K562 (cell line): Measurements from ENCODE around the gene PSEN1. TPM values are rescaled to one million over a fixed set of nuclear protein-coding genes. Genes with fewer than 3 reads are reported as not detected.

Experiments
- ATAC-seq: fragments of 200-7000 bp; cut with Tn5 transposase; 3 replicates; pipeline ENCODE4 v1.9.1; 2020; ENCODE audit warnings: moderate library complexity
- BruUV-seq: library from RNA; stranded (reverse); fragments of 400-500 nt; replicated peaks from 2 replicates; lab custom pipeline; 2021; lab: Mats Ljungman, UMichigan
- CTCF ChIA-PET: fragments of 300-600 bp; formaldehyde crosslinking; extraction: SDS; loops from one replicate; lab custom pipeline; 2021; ENCODE audit warnings: low intra/inter-chr PET ratio; lab: Yijun Ruan, JAX
- POLR2A ChIA-PET: fragments of 300-600, 350-650 bp; sonication (Branson Sonifier 250); formaldehyde crosslinking; extraction: SDS; loops from one replicate; lab custom pipeline; 2021; ENCODE audit warnings: antibody characterized with exemption, inconsistent platforms; lab: Yijun Ruan, JAX
- DNase-seq, 4 experiments: peaks; one replicate each; pipeline versions ENCODE4 v3.0.0 to v3.0.0-alpha.2; 2011 to 2018; ENCODE audit warnings: low spot score in 3 of 4, mixed read lengths in 3 of 4; ENCODE audit errors: extremely low read depth in 1 of 4
- FAIRE-seq: peaks from 2 replicates; lab custom pipeline; 2011; peaks lifted over from hg19 to GRCh38; lab: Jason Lieb, UNC
- H2AFZ ChIP-seq: 2 replicates; pipeline ENCODE4 v1.6.0; 2011; ENCODE audit warnings: low read depth, low read length, control low read depth, inconsistent platforms
- H3K27ac ChIP-seq: fragments of 200-600 bp; 3 replicates; pipeline ENCODE4 v1.8.0; 2011; ENCODE audit warnings: low read depth, mild to moderate bottlenecking, control low read depth, inconsistent platforms, low read length, moderate library complexity, mixed read lengths; ENCODE audit errors: extremely low read depth
- H3K27me3 ChIP-seq, 2 experiments: fragments of 300-600 bp in 1 of 2; 2 replicates in 1 of 2; 3 replicates in 1 of 2; pipeline versions ENCODE4 v1.6.0 to v1.8.0; 2011; ENCODE audit warnings: inconsistent platforms in 2 of 2, low read length in 2 of 2, mild to moderate bottlenecking in 1 of 2, mixed read lengths in 1 of 2, moderate library complexity in 1 of 2; ENCODE audit not compliant: control insufficient read depth in 2 of 2, insufficient read depth in 2 of 2
- H3K36me3 ChIP-seq: fragments of 300-600 bp; 3 replicates; pipeline ENCODE4 v1.8.0; 2011; ENCODE audit warnings: mild to moderate bottlenecking, low read length, inconsistent platforms; ENCODE audit not compliant: control insufficient read depth, insufficient read depth
- H3K4me1 ChIP-seq, 2 experiments: fragments of 200-600 bp in 1 of 2; replicated peaks in 1 of 2; 2 replicates in 1 of 2; 3 replicates in 1 of 2; pipeline versions ENCODE4 v1.5.1 to v1.8.0; 2011; ENCODE audit warnings: inconsistent platforms in 2 of 2, low read length in 2 of 2, mild to moderate bottlenecking in 1 of 2, mixed read lengths in 1 of 2, moderate library complexity in 1 of 2; ENCODE audit not compliant: control insufficient read depth in 2 of 2, insufficient read depth in 2 of 2
- H3K4me2 ChIP-seq: 2 replicates; pipeline ENCODE4 v1.6.1; 2011; ENCODE audit warnings: low read length, control low read depth, inconsistent platforms, mixed read lengths; ENCODE audit not compliant: insufficient read depth
- H3K4me3 ChIP-seq: fragments of 200-600 bp; sonication (generic), shearing (Covaris generic); 2 replicates; pipeline ENCODE4 v1.5.1; 2016; ENCODE audit warnings: control low read depth, inconsistent platforms
- H3K79me2 ChIP-seq: fragments of 200-600 bp; 3 replicates; pipeline ENCODE4 v1.8.0; 2011; ENCODE audit warnings: low read length, inconsistent platforms; ENCODE audit not compliant: control insufficient read depth, insufficient read depth
- H3K9ac ChIP-seq, 2 experiments: 2 replicates each; pipeline versions ENCODE4 v1.6.0 to v1.6.1; 2011; ENCODE audit warnings: low read depth in 2 of 2, low read length in 2 of 2, control low read depth in 1 of 2, inconsistent platforms in 1 of 2, mild to moderate bottlenecking in 1 of 2, mixed read lengths in 1 of 2; ENCODE audit not compliant: insufficient read depth in 1 of 2
- H3K9me1 ChIP-seq: one replicate; pipeline ENCODE4 v1.6.0; 2011; ENCODE audit warnings: inconsistent platforms, mild to moderate bottlenecking, low read length, moderate library complexity; ENCODE audit not compliant: control insufficient read depth, insufficient read depth
- H3K9me3 ChIP-seq: replicated peaks from 2 replicates; pipeline ENCODE4 v1.5.1; 2011; ENCODE audit warnings: low read depth, low read length, inconsistent platforms; ENCODE audit not compliant: control insufficient read depth, insufficient read depth
- H4K20me1 ChIP-seq: replicated peaks from 2 replicates; pipeline ENCODE4 v1.6.1; 2011; ENCODE audit warnings: low read length, inconsistent platforms, mixed read lengths; ENCODE audit not compliant: control insufficient read depth, insufficient read depth
- CBFA2T3 ChIP-seq: fragments of 450-650 bp; IDR thresholded peaks from 2 replicates; pipeline ENCODE4 v1.6.1; 2017
- CBFB ChIP-seq: sonication (generic); formaldehyde crosslinking; IDR thresholded peaks from 2 replicates; pipeline ENCODE4 v1.4.0; 2020; ENCODE audit warnings: mild to moderate bottlenecking, missing genetic modification reagents
- CBX2 ChIP-seq: fragments of 200-600 bp; sonication (generic); IDR thresholded peaks from one replicate; pipeline ENCODE4 v1.6.1; 2012; ENCODE audit warnings: mild to moderate bottlenecking, low read length, inconsistent platforms; ENCODE audit not compliant: insufficient read depth, poor library complexity, severe bottlenecking
- EP300 ChIP-seq: IDR thresholded peaks from 2 replicates; pipeline ENCODE4 v1.6.1; 2012; ENCODE audit warnings: low read length, improper control_type of control experiment
- ETV5 ChIP-seq: sonication (generic); formaldehyde crosslinking; IDR thresholded peaks from 2 replicates; pipeline ENCODE4 v1.4.0; 2020; ENCODE audit warnings: low read depth, mild to moderate bottlenecking, missing genetic modification reagents
- HDAC8 ChIP-seq: fragments of 450-650 bp; IDR thresholded peaks from 2 replicates; pipeline ENCODE4 v1.6.1; 2016; ENCODE audit warnings: mild to moderate bottlenecking, missing genetic modification characterization, moderate library complexity, missing compliant biosample characterization
- HOXB6 ChIP-seq: fragments of 250-450 bp; sonication (Bioruptor Pico); IDR thresholded peaks from 2 replicates; pipeline ENCODE4 v1.5.1; 2022; ENCODE audit warnings: mild to moderate bottlenecking, borderline replicate concordance
- MXI1 ChIP-seq: IDR thresholded peaks from 2 replicates; pipeline ENCODE4 v1.6.1; 2011; ENCODE audit warnings: low read depth, mild to moderate bottlenecking, improper control_type of control experiment, low read length
- NBN ChIP-seq: fragments of 450-650 bp; IDR thresholded peaks from 2 replicates; pipeline ENCODE4 v1.6.1; 2016; ENCODE audit warnings: low read depth, mild to moderate bottlenecking
- RBM39 ChIP-seq: fragments of 200-400 bp; formaldehyde crosslinking; optimal IDR thresholded peaks from 2 replicates; pipeline ENCODE3; 2018; ENCODE audit warnings: low read depth, low read length
- ZNF3 ChIP-seq: fragments of 250-450 bp; sonication (Bioruptor Pico); IDR thresholded peaks from 2 replicates; pipeline ENCODE4 v1.5.0; 2021; ENCODE audit warnings: mild to moderate bottlenecking, moderate library complexity
- WGBS: fragments of 100-300 bp; shearing (Covaris generic); methylation state at CpG from one replicate; pipeline ENCODE4 v1.1.6; 2016; ENCODE audit warnings: low coverage, mixed read lengths; ENCODE audit not compliant: insufficient coverage; ENCODE audit errors: missing lambda C conversion rate; 5-methylcytosine and 5-hydroxymethylcytosine counted together
- in situ Hi-C: fragments of 300-500 bp; cut with MboI; formaldehyde crosslinking; loops from 4 replicates; pipeline ENCODE4 v1.15.0; 2018; ENCODE audit warnings: inconsistent platforms, mixed read lengths
- intact Hi-C: fragments of 100-400 bp; cut with micrococcal nuclease; formaldehyde crosslinking; loops from 2 replicates; pipeline ENCODE4 v1.14.2; 2022
- polyA plus RNA-seq, 8 experiments: library from polyadenylated mRNA; depleted of rRNA in 4 of 8; stranded (reverse) in 5 of 8; unstranded in 3 of 8; fragments of >200 nt; fragmentation: Nextera tagmentation in 2 of 8; fragmentation: Illumina TruSeq in 1 of 8; extraction: Ambion mirVana in 2 of 8; extraction: Trizol in 1 of 8; gene quantifications; 2 replicates each; pipeline versions ENCODE4 v1.2.1 to v1.2.3, GENCODE V29; 2011 to 2014; ENCODE audit warnings: inconsistent platforms in 1 of 8, missing spikeins in 1 of 8
- total RNA-seq, 7 experiments: library from RNA; depleted of rRNA in 6 of 7; stranded (reverse); fragments of >200 nt in 6 of 7; fragmentation: Illumina TruSeq in 2 of 7; extraction: Trizol in 2 of 7; gene quantifications; 2 replicates each; pipeline versions ENCODE4 v1.2.1 to v1.2.3, GENCODE V29; 2011 to 2021; ENCODE audit warnings: low replicate concordance in 1 of 7

PSEN1 gene
- total and polyA plus RNA-seq, 9 of the 15 experiments (the other 6 are each of a cell fraction or from before 2014, with no cell fraction given), result 6.5 to 25.2 (median 14.3) TPM

DNA sequence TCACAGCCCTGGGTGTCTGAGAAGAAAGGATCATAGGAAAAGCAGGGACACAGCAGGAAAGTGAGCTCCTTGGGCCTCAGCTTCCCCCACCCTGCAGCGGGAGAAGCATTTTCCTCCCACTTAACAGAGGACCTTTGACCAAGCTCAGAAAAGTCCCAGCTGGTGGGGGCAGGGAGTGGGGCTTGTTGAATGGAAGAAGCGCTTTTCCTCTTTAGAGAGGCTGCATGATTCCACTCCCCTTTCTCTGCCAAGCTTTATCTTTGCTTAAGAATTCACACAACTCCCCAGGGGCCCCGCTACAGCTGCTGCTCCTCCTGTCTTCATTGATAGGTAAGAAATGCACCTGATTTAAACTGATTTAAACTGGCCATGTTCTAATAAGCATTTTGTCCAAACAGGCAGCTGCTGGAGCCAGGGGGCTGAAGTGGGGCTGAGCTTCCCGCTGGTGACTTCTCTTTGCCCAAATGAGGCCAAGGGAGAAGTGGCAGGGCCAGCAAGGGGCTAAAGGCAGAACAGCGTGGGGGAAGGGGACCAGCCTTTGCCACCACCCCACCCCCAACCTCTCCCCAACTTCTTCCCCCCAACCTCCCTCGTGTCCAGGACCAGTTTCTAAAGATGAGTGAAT is 99.3 kb downstream of the PSEN1 start:
- ChIA-PET POLR2A (interaction anchor here (0.6 kb wide), 1 partner anchor 640 kb away, joined by 4 read pairs; no protein-coding TSS in a partner anchor), CTCF (no interaction called here)
- Histone ChIP-seq H3K4me3 (no peak overlapping the region), H4K20me1 (0 out of 2 replicates have a peak, but pooled peaks cover 4% of the 10 kb centered on the region), H3K9me3 (no peaks in the 10 kb centered on the region), H3K4me1 (peaks cover 5 to 31% of the 10 kb centered on the region in 2 experiments; a peak in 4 of 5 replicates), H3K36me3 (no peaks in the 10 kb centered on the region), H2AFZ (no peak overlapping the region), H3K79me2 (no peaks in the 10 kb centered on the region), H3K4me2 (no peak overlapping the region), H3K9ac (no peak overlapping the region), H3K9me1 (peaks cover 2% of the 10 kb centered on the region), H3K27ac (no peak overlapping the region), H3K27me3 (peaks cover 37 to 77% of the 10 kb centered on the region in 2 experiments)
- intact Hi-C loops, result loop anchor here (5.0 kb wide), 1 partner anchor 237 kb away; no protein-coding TSS in a partner anchor
- WGBS, result 4% methylated on average over 4 of the region's 6 CpGs
- FAIRE-seq (no peak), DNase-seq (no peak), ATAC-seq (no peak)
- TF ChIP-seq EP300 (no peak), ZNF3 (CRISPR knock-in tag) (no peak), CBFA2T3 (0 out of 2 replicates have a peak, but pooled peaks have one; percentile 6), CBFB (no peak), ETV5 (CRISPR knock-in tag) (no peak)
- no TSS peak for BruUV-seq
- in situ Hi-C loops, result loop anchor here (10.0 kb wide), 1 partner anchor 721 kb away; no protein-coding TSS in a partner anchor

DNA sequence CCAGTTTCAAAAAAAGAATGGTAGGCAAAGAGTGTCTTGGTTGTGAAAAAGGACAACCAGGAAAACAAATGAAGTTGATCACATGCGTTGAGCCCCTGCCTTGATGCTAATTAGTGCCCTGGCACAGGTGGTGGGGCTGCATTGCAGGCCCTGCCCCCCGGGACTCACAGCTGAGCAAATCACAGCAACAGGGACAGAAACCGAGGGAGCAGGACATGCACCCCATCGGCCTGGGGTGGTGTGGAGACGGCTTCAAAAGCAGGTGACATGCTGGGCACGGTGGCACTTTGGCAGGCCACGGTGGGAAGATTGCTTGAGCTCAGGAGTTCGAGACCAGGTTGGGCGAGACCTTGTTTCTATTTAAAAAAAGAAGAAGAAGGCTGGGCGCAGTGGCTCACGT is 99.8 kb downstream of the PSEN1 start:
- WGBS, result 2% methylated on average over 9 of the region's 11 CpGs
- H3K79me2 ChIP-seq, result no peaks in the 10 kb centered on the region
- ATAC-seq (no peak), DNase-seq (no peak), FAIRE-seq (no peak)
- H3K4me1 ChIP-seq, result peaks cover 5 to 31% of the 10 kb centered on the region in 2 experiments; a peak in 4 of 5 replicates
- H3K4me2 ChIP-seq, result no peak overlapping the region
- no peaks in the 10 kb centered on the region for H3K9me3 ChIP-seq
- H3K4me3 ChIP-seq, result no peak overlapping the region
- no peak overlapping the region for H3K27ac ChIP-seq
- H3K27me3 ChIP-seq, result peaks cover 37 to 82% of the 10 kb centered on the region in 2 experiments
- no peak overlapping the region for H3K9ac ChIP-seq
- intact Hi-C loops (loop anchor here (5.0 kb wide), 1 partner anchor 236 kb away; no protein-coding TSS in a partner anchor), in situ Hi-C loops (loop anchor here (10.0 kb wide), 1 partner anchor 721 kb away; no protein-coding TSS in a partner anchor)
- H2AFZ ChIP-seq, result no peak overlapping the region
- H3K9me1 ChIP-seq, result peaks cover 2% of the 10 kb centered on the region
- H3K36me3 ChIP-seq, result no peaks in the 10 kb centered on the region
- ChIA-PET CTCF (no interaction called here), POLR2A (no interaction called here)
- H4K20me1 ChIP-seq, result 0 out of 2 replicates have a peak, but pooled peaks cover 4% of the 10 kb centered on the region
- TF ChIP-seq HDAC8 (tag), result no peak
- TF ChIP-seq CBX2, result no peak
- no peak for TF ChIP-seq NBN
- TF ChIP-seq MXI1, result no peak
- no peak for TF ChIP-seq RBM39
- no peak for TF ChIP-seq HOXB6 (CRISPR knock-in tag)
- no TSS peak for BruUV-seq
